ENCODE measurements around the gene GOT2. TPM values are rescaled to one million over a fixed set of nuclear protein-coding genes. Genes with fewer than 3 reads are reported as not detected.
"Not testable (repeated sequence)": the region's sequence is repeated elsewhere in the genome, so short reads cannot be mapped to it uniquely, and the experiment has no call there.

Gene GOT2
- polyA plus RNA-seq (ENCODE audit: insufficient read length in 4 of 4), result 100 to 1,000 TPM in 3 of 4 donors, 10 to 100 TPM in 1; 98.8 to 116 (median 103) TPM

DNA sequence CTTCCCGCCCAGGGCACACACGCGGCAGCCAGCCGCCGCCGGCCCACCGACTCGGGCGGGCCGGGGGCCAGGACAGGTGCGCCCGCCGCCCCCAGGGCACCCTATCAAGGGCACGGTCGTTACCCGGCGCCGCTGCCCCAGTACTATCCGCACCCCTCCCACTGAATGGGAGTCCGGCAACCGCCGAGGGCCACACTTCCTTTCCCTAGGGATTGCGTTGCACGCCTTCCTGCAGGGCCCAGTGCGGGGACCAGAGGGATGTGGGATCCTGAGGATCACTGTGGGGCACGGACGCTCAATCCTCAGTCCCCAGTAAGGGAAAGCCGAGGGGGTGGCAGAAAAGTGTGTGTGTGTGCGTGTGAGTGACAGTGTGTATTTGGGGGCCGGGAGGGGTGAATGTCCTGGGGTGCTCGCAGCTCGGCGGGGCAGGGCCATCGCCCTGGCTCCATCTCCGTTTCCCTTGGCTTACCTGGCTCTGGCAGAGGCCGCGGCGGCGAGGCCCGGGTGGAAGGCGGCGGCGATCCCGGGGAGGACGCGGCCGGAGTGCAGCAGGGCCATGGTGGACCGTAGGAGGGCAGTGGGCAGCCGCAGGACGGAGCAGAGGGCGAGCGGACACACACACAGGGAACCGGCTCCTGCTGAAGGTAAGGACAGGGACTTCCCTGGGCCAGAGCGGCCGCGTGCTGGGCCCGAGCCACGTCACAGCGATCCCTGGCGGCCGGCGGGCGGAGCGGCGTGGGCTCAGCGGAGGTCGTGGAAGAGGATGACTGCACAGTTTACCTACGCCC, at the start of gene GOT2:
Gene GOT2, minus strand, starts transcription at position 646 of the 788 bp plus-strand sequence. Its CDS starts 88 bp downstream, at position 558.
- DNase-seq (ENCODE audit: low read depth in 4 of 4, low spot score in 3 of 4), result peak; percentile 58 to 73 (median 68)

- not testable (repeated sequence) for DNase-seq (ENCODE audit: low read depth in 4 of 4, low spot score in 3 of 4)
Measured at GRCh38 chr16:58779291-58779690, 45.2 kb upstream of the GOT2 start.

GRCh38 chr16:58773870-58774269, 39.8 kb upstream of the GOT2 start:
- DNase-seq (ENCODE audit: low read depth in 4 of 4, low spot score in 3 of 4), result no peak

DNA sequence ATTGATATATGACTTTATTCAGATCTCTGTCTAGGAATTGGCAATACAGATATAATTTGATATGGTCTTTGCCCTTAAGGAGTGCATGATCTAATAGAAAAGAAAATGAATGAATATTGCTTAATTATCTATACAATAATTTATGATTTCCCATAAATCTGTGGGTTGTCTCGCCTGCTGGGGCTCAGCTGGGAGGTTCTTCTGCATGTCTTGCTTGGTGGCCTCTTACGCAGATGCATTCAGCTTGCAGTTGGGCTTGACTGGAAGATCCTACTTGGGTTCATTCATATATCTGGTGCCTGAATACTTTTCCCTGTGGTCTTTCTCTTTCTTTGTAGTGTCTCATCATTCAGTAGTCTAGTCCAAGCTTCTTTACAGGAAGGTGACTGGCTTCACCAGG, 34.0 kb upstream of the GOT2 start:
- no peak for DNase-seq (ENCODE audit: low read depth in 4 of 4, low spot score in 3 of 4)

DNA sequence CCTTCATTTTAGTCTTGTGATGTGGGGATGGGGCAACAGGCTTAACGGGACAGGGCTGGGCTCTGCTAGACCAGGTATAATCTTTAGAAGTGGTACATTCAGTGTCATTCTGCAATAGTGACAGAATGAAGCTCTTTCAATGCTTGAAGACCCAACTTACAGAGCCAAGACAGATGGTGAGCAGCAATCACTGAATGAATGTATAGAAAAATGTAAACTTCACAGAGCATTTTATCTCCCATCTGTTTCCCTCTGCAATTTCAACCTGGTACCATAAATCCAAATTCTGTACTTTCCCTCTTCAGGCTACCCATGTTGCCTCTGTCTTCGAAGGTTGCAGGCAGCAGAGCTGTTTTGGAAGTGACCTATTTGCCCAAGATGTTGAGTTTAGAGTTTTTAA, 33.5 kb upstream of the GOT2 start:
- DNase-seq (ENCODE audit: low read depth in 4 of 4, low spot score in 3 of 4), result no peak

DNA sequence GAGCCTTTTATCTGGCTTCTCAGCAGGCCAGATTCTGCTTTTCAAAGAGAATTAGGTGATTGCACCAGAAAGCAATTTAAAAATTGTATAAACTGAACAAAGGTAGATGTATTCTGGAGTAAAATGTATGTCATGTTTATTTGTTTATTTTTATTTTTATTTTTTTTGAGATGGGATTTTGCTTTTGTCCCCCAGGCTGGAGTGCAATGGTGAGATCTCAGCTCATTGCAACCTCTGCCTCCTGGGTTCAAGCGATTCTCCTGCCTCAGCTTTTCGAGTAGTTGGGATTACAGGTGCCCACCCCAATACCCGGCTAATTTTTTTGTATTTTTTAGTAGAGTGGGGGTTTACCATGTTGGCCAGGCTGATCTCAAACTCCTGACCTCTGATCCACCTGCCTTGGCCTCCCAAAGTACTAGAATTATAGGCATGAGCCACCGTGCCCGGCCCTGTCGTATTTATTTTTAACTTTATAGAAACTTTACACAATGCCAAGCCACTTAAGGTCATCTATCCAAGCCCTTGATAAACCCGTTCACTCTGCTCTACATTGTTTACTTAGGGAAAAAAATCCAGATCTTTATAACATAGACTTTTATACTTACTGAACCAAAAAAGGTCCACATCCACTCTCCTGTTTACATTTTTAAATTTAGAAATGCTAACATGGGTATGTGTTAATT, 22.7 kb upstream of the GOT2 start:
- DNase-seq (ENCODE audit: low read depth in 4 of 4, low spot score in 3 of 4), result no peak

GRCh38 chr16:58755989-58756649, 22.0 kb upstream of the GOT2 start:
- peak; percentile 41 to 57 (median 52) for DNase-seq (ENCODE audit: low read depth in 4 of 4, low spot score in 3 of 4)

- no peak for DNase-seq (ENCODE audit: low read depth in 4 of 4, low spot score in 3 of 4)
Measured at GRCh38 chr16:58753711-58754134, 19.6 kb upstream of the GOT2 start.

DNA sequence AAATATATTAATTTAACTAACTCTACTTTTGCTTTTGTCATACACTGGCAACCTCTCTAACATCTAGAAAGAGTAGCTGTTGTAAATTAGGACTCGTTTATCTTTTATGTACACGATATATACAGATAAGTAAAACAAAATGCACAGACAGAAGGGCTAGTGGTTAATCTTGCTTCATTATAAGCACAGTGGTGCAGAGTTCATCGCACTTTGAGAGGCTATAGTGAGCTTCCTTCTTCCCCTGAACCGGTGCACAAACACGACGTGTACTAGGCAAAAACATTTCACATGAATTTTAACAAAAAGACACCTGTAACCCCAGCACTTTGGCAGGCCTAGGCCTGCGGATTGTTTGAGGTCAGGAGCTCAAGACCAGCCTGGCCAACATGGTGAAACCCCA, 10.4 kb upstream of the GOT2 start:
- no peak for DNase-seq (ENCODE audit: low read depth in 4 of 4, low spot score in 3 of 4)

- no peak for DNase-seq (ENCODE audit: low read depth in 4 of 4, low spot score in 3 of 4)
Measured at GRCh38 chr16:58741976-58742375, 7.9 kb upstream of the GOT2 start.

GRCh38 chr16:58741166-58741565, 7.0 kb upstream of the GOT2 start:
- no peak for DNase-seq (ENCODE audit: low read depth in 4 of 4, low spot score in 3 of 4)

DNA sequence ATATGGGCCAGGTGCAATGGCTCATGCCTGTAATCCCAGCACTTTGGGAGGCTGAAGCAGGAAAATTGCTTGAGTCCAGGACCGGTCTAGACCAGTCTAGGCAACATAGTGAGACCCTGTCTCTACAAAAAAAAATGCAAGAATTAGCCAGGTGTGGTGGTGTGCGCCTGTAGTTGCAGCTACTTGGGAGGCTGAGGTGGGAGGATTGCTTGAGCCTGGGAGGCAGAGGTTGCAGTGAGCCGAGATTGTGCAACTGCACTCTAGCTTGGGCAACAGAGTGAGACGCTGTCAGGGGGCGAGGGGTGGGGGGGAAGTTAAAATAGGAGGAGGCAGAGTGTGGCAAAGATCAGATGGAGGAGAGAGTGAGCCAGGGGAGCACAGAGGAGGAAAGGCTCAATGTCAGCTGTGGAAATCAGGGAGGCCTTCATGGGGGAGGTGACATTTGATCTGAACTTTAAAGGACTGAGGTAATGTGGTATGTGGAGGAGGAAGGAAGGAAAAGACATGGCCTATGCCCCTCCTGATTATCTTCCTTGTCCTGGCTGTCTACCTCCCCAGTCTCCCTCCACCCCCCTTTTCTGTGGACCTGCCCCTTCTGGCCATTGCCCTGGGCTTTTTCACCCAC, 4.7 kb upstream of the GOT2 start:
- no peak for DNase-seq (ENCODE audit: low read depth in 4 of 4, low spot score in 3 of 4)

GRCh38 chr16:58736341-58736740, 2.2 kb upstream of the GOT2 start:
- DNase-seq (ENCODE audit: low read depth in 4 of 4, low spot score in 3 of 4), result not testable (repeated sequence)

DNA sequence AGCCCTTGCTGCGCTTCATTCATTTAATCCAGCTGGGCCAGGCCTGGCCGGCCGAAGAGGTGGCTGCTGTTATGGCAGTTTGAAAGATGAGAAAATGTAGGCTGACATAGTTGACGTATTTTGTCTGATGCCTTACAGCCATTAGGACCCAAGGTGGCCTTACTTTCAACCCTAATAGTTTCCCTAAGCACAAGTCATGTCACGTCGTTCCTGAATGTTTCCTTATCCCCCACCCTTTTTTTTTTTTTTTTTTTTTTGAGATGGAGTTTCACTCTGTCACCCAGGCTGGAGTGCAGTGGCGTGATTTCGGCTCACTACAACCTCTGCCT, 307 bp upstream of the GOT2 start:
- no peak for DNase-seq (ENCODE audit: low read depth in 4 of 4, low spot score in 3 of 4)

DNA sequence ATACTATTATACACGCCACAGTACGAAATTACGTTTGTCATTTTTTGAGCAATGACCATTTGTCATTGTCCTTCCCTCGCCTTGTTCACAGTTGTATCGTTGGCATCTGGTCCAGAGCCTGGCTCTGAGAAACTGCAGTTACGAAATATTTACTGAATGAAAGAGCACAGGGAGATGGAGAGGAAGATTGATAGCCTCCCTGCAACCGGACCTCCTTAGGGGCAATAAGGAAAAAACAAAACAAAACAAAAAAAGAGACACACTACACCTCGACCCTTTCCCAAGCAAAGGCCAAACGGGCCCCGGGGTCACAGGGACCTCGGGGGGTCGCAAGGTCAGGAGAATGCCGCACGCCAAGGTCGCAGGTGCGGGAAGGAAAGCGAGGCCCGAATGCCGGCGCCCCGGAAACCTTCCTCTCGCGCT, 857 bp downstream of the GOT2 start:
- no peak for DNase-seq (ENCODE audit: low read depth in 4 of 4, low spot score in 3 of 4)

DNA sequence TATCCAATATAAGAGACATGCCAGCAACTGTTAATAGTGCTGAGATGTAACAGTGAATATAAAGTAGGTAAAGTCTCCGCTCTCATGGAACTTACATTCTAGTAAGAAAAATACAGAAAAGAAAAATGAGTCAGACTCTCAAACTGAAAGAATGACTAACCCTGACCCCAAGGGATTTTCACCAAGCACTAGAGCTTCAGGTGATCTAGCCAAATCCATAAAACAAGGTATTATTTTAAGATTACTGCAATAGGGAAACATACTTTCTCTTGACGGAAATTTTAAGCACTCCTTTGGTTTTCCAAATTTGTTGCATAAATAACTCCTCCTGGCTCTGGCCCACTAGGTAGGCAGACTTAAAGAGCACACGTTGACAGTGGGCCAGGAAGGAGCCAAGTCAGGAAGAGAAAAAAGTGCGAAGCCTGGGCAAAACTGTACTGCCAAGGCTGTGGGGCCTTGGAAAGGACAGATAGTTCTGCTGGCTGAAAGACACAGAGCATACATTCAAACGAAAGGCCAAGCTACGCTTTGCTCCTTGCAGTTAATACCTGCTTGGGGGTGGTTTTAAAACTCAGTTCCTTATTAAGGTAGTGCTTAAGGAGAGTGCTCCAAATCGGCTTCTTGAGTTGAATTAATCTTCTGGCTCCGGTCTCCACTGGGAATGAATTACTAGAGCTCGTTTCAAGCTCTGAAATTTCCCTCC, 1.4 kb downstream of the GOT2 start:
- DNase-seq (ENCODE audit: low read depth in 4 of 4, low spot score in 3 of 4), result no peak

DNA sequence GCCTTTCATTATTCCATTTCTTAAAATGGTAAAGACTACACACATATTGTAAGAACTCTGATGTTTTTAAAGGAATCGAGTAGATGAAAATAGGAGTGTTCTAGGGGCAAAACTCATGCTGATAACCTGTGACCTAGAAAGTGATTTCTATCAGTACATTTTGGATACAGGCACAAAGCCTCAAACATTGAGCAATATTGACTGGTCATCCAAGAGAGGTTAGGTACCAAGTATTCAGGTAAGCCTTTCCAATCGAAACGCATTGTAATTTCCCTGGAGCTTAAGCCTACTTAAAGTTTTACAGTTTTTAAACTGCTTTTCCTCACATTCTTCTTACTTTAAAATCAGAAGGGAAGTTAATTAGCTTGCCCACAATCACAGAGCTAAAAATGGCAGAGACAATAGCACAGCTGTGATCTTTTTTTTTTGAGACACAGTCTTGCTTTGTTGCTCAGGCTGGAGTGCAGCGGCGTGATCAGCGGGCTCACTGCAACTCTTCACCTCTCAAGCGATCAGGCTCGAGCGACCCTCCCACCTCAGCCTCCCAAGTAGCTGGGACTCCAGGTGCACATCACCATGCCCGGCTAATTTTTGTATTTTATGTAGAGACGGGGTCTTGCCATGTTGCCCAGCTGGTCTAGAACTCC, 3.3 kb downstream of the GOT2 start:
- DNase-seq (ENCODE audit: low read depth in 4 of 4, low spot score in 3 of 4), result no peak

- DNase-seq (ENCODE audit: low read depth in 4 of 4, low spot score in 3 of 4), result no peak
Measured at GRCh38 chr16:58727796-58728568, 6.1 kb downstream of the GOT2 start.
